ENCODE data around the gene NAPEPLD. TPM values are rescaled to one million over a fixed set of nuclear protein-coding genes. Genes with fewer than 3 reads are reported as not detected.

Gene NAPEPLD
- total and polyA plus RNA-seq, 2 of the 8 experiments (the other 6 are each of a cell fraction or from before 2014, with no cell fraction given): 4.2 to 9.9 TPM

DNA sequence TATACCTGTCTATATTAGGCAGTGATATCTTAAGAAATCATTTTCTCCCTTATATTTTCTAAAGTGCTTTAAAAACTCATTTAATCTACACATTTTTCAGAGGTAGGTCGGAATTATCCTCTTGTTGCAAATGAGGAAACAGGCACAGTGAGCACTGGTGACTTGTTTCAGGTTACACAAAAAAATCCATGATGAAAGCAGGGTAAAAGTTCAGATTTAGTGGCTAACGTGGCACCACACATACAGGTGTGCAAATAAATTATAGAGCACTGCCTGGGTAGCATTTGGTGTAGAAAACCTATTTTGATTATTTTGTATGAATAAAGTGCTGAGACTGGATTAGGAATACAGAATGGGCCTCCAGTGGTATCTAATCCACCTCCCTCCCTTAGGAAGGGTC, 47.4 kb downstream of the NAPEPLD start (continued):
- TF ChIP-seq, protein P1, sequence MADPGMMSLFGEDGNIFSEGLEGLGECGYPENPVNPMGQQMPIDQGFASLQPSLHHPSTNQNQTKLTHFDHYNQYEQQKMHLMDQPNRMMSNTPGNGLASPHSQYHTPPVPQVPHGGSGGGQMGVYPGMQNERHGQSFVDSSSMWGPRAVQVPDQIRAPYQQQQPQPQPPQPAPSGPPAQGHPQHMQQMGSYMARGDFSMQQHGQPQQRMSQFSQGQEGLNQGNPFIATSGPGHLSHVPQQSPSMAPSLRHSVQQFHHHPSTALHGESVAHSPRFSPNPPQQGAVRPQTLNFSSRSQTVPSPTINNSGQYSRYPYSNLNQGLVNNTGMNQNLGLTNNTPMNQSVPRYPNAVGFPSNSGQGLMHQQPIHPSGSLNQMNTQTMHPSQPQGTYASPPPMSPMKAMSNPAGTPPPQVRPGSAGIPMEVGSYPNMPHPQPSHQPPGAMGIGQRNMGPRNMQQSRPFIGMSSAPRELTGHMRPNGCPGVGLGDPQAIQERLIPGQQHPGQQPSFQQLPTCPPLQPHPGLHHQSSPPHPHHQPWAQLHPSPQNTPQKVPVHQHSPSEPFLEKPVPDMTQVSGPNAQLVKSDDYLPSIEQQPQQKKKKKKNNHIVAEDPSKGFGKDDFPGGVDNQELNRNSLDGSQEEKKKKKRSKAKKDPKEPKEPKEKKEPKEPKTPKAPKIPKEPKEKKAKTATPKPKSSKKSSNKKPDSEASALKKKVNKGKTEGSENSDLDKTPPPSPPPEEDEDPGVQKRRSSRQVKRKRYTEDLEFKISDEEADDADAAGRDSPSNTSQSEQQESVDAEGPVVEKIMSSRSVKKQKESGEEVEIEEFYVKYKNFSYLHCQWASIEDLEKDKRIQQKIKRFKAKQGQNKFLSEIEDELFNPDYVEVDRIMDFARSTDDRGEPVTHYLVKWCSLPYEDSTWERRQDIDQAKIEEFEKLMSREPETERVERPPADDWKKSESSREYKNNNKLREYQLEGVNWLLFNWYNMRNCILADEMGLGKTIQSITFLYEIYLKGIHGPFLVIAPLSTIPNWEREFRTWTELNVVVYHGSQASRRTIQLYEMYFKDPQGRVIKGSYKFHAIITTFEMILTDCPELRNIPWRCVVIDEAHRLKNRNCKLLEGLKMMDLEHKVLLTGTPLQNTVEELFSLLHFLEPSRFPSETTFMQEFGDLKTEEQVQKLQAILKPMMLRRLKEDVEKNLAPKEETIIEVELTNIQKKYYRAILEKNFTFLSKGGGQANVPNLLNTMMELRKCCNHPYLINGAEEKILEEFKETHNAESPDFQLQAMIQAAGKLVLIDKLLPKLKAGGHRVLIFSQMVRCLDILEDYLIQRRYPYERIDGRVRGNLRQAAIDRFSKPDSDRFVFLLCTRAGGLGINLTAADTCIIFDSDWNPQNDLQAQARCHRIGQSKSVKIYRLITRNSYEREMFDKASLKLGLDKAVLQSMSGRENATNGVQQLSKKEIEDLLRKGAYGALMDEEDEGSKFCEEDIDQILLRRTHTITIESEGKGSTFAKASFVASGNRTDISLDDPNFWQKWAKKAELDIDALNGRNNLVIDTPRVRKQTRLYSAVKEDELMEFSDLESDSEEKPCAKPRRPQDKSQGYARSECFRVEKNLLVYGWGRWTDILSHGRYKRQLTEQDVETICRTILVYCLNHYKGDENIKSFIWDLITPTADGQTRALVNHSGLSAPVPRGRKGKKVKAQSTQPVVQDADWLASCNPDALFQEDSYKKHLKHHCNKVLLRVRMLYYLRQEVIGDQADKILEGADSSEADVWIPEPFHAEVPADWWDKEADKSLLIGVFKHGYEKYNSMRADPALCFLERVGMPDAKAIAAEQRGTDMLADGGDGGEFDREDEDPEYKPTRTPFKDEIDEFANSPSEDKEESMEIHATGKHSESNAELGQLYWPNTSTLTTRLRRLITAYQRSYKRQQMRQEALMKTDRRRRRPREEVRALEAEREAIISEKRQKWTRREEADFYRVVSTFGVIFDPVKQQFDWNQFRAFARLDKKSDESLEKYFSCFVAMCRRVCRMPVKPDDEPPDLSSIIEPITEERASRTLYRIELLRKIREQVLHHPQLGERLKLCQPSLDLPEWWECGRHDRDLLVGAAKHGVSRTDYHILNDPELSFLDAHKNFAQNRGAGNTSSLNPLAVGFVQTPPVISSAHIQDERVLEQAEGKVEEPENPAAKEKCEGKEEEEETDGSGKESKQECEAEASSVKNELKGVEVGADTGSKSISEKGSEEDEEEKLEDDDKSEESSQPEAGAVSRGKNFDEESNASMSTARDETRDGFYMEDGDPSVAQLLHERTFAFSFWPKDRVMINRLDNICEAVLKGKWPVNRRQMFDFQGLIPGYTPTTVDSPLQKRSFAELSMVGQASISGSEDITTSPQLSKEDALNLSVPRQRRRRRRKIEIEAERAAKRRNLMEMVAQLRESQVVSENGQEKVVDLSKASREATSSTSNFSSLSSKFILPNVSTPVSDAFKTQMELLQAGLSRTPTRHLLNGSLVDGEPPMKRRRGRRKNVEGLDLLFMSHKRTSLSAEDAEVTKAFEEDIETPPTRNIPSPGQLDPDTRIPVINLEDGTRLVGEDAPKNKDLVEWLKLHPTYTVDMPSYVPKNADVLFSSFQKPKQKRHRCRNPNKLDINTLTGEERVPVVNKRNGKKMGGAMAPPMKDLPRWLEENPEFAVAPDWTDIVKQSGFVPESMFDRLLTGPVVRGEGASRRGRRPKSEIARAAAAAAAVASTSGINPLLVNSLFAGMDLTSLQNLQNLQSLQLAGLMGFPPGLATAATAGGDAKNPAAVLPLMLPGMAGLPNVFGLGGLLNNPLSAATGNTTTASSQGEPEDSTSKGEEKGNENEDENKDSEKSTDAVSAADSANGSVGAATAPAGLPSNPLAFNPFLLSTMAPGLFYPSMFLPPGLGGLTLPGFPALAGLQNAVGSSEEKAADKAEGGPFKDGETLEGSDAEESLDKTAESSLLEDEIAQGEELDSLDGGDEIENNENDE (IDR thresholded peaks at IDR 0.05; ENCODE audit: insufficient replicate concordance, low read length): no peak
- TF ChIP-seq RNF2 (IDR thresholded peaks at IDR 0.05; ENCODE audit: borderline replicate concordance, low read depth, low read length, missing control alignments, poor library complexity, severe bottlenecking) (no peak), MAFK (IDR thresholded peaks at IDR 0.05; ENCODE audit: low read depth, low read length) (no peak), EZH2 (IDR thresholded peaks at IDR 0.05; ENCODE audit: low read depth, low read length, severe bottlenecking) (no peak)

All from H1 (cell line).